Myometrial cell (primary cell): ENCODE results near the gene TCTN3. TPM values are rescaled to one million over a fixed set of nuclear protein-coding genes. Genes with fewer than 3 reads are reported as not detected.

Experiments used
- total RNA-seq: library from RNA; depleted of rRNA; stranded (reverse); fragments of >200 nt; gene quantifications from 2 replicates; pipeline ENCODE4 v1.2.3, GENCODE V29; 2015

TCTN3 gene, protein sequence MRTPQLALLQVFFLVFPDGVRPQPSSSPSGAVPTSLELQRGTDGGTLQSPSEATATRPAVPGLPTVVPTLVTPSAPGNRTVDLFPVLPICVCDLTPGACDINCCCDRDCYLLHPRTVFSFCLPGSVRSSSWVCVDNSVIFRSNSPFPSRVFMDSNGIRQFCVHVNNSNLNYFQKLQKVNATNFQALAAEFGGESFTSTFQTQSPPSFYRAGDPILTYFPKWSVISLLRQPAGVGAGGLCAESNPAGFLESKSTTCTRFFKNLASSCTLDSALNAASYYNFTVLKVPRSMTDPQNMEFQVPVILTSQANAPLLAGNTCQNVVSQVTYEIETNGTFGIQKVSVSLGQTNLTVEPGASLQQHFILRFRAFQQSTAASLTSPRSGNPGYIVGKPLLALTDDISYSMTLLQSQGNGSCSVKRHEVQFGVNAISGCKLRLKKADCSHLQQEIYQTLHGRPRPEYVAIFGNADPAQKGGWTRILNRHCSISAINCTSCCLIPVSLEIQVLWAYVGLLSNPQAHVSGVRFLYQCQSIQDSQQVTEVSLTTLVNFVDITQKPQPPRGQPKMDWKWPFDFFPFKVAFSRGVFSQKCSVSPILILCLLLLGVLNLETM
- total RNA-seq: 49.0 and 52.5 TPM in 2 replicates

DNA sequence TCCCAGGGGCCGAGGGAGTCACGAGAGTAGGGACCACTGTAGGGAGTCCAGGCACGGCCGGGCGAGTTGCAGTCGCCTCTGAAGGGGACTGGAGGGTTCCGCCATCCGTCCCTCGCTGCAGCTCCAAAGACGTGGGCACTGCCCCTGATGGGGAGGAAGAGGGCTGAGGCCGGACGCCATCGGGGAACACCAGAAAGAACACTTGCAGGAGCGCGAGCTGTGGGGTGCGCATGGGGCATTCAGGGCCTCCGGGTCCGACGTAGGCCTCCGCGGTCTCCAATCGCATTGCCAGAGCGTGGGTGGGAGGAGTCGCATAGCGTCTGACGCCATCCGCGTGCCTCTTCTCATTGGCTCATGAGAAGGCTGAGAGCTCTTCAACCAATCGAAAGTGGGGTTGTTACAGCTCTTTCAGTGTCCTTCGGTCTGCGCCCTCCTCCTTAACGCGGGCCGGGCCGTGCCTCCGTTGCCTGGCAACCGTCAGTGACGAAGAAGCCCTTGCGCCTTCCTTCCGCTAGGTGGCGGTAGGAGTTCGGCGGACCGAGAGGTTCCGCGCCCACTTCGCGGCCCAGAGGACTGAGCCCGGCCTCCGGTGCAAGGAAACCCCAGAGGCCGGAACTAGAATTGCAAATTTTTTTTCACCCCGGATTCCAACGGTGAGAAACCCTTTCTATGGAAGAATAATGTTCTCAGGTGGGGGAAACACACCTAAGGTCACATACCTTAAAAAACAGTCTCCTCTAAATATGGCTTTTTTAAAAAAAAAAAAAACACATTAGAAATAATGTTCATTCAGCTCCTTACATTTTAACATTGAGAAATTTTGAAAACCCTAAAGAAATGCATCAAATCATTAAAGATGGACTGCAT lies at the start of gene TCTN3:
TSS of gene TCTN3 (minus strand) at position 260 of the 867 bp plus-strand sequence. CDS start at position 232, 28 bp downstream.

DNA sequence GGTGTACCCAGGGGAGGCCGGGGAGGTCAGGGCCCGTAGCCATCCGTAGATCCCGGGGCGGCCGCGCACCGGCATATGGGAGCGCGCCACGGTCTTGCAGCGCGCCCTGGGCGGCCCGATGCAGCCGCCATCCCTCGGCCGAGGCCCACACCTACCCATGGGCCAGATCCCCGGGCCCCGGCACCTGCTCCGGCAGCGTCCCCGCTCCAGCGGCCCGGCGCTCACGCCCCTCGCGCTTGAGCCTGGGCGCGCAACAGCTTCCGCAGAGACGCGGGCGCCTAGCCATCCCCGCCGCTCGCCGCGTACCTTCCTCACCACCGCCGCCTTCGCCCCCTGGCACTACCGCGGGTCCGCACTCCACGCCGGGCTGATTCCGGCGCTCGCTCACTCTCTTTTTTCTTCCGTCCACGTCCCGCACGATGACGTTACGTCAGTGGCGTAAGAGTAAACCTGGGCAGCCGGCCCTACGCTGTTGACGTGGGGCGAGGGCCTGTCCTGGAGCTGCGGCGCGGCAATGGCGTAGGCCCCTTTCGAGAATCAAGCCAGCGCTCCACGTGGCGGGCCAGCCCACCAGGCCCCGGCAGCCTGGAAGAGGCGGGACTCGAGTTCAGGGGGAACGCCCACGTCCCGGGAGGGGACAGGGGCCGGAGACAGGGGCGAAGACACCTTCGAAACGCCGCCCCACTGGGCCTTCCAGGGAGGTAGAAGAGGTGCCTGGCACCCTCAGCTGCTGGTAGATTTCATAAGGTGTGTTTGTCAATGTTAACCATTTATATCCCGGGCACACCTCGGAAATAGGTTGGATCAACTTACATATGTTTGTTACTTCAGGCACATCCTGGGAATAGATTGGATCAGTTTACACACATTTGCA lies 37.2 kb downstream of the TCTN3 start, which contains the start of gene ALDH18A1:
TSS of gene ALDH18A1 (minus strand) at position 421 of the 874 bp plus-strand sequence. CDS start 3,334 bp downstream, outside the sequence.

Other genes starting within 250 kb of the TCTN3 start
- gene SORBS1, start 132.6 kb downstream of the TCTN3 start, total RNA-seq: 0.35 and 0.86 TPM in 2 replicates
- gene ALDH18A1, start 37.2 kb downstream of the TCTN3 start, total RNA-seq: 101 and 109 TPM in 2 replicates
- under 0.01 TPM in 1 of 2 replicates, not detected in the other for gene ENTPD1, start 62.2 kb upstream of the TCTN3 start, total RNA-seq
- gene CC2D2B, start 214.0 kb upstream of the TCTN3 start, total RNA-seq: 0.29 TPM in 1 of 2 replicates, not detected in the other